Head of caudate nucleus (tissue), 42 donors: ENCODE results near the gene MYCBPAP.

Source experiments
- DNase-seq, 42 donors: peaks; one replicate each; pipeline versions ENCODE4 v3.0.0 to v3.0.0-alpha.2; 2020 to 2021; ENCODE audit warnings: mixed read lengths in 7 of 42
- intact Hi-C: fragments of 100-400 bp; cut with DNase I; formaldehyde crosslinking; loops from one replicate; pipeline ENCODE4 v1.15.0; 2022

The MYCBPAP gene

GRCh38 chr17:50542795-50543774 lies 34.8 kb downstream of the MYCBPAP start:
- intact Hi-C loops = loop anchor here (5.0 kb wide), 3 partner anchors 61 to 154 kb away; no protein-coding TSS in a partner anchor
- DNase-seq = no peak

GRCh38 chr17:50544516-50544915 lies 36.3 kb downstream of the MYCBPAP start:
- intact Hi-C loops = loop anchor here (5.0 kb wide), 3 partner anchors 62 to 153 kb away; no protein-coding TSS in a partner anchor
- no peak for DNase-seq

- no peak for DNase-seq
- intact Hi-C loops = loop anchor here (5.0 kb wide), 1 partner anchor 297 kb away; no protein-coding TSS in a partner anchor
Measured at GRCh38 chr17:50545311-50545710, 37.1 kb downstream of the MYCBPAP start.

GRCh38 chr17:50546701-50547034 lies 38.4 kb downstream of the MYCBPAP start:
- DNase-seq = no peak
- intact Hi-C loops = loop anchor here (5.0 kb wide), 1 partner anchor 296 kb away; no protein-coding TSS in a partner anchor

- DNase-seq = peak; percentile 73 to 94 (median 88)
- intact Hi-C loops = loop anchor here (5.0 kb wide), 1 partner anchor 295 kb away; no protein-coding TSS in a partner anchor
Measured at GRCh38 chr17:50547035-50547735, 38.9 kb downstream of the MYCBPAP start, which contains the start of gene SPATA20. Gene SPATA20, plus strand, starts transcription at chr17:50547174. Its CDS starts 35 bp downstream, at chr17:50547209.

- DNase-seq = no peak
- intact Hi-C loops = loop anchor here (5.0 kb wide), 1 partner anchor 295 kb away; no protein-coding TSS in a partner anchor
Measured at GRCh38 chr17:50547736-50548083, 39.5 kb downstream of the MYCBPAP start.

- intact Hi-C loops = loop anchor here (5.0 kb wide), 1 partner anchor 293 kb away; no protein-coding TSS in a partner anchor
- DNase-seq = no peak
Measured at GRCh38 chr17:50548831-50549230, 40.6 kb downstream of the MYCBPAP start.

- intact Hi-C loops = loop anchor here (5.0 kb wide), 1 partner anchor 293 kb away; no protein-coding TSS in a partner anchor
- DNase-seq = no peak
Measured at GRCh38 chr17:50549256-50549941, 41.2 kb downstream of the MYCBPAP start.

- DNase-seq = no peak
- intact Hi-C loops = loop anchor here (5.0 kb wide), 2 partner anchors 142 to 292 kb away; no protein-coding TSS in a partner anchor
Measured at GRCh38 chr17:50549969-50550368, 41.7 kb downstream of the MYCBPAP start.

- peak; percentile 71 to 91 (median 82) for DNase-seq
- intact Hi-C loops = loop anchor here (5.0 kb wide), 1 partner anchor 141 kb away; no protein-coding TSS in a partner anchor
Measured at GRCh38 chr17:50550661-50551432, 42.6 kb downstream of the MYCBPAP start.

GRCh38 chr17:50551433-50551815 lies 43.2 kb downstream of the MYCBPAP start:
- DNase-seq = no peak
- intact Hi-C loops = loop anchor here (5.0 kb wide), 1 partner anchor 141 kb away; no protein-coding TSS in a partner anchor

- intact Hi-C loops = loop anchor here (5.0 kb wide), 1 partner anchor 140 kb away; no protein-coding TSS in a partner anchor
- no peak for DNase-seq
Measured at GRCh38 chr17:50551884-50552283, 43.6 kb downstream of the MYCBPAP start.

GRCh38 chr17:50554201-50554600 lies 46.0 kb downstream of the MYCBPAP start:
- no peak for DNase-seq
- intact Hi-C loops = loop anchor here (5.0 kb wide), 1 partner anchor 138 kb away; no protein-coding TSS in a partner anchor

- DNase-seq = peak in 15 of 42 donors; percentile 15 to 64 (median 42)
- intact Hi-C loops = no loop called here
Measured at GRCh38 chr17:50556803-50557202, 48.6 kb downstream of the MYCBPAP start.

GRCh38 chr17:50557630-50558029 lies 49.4 kb downstream of the MYCBPAP start:
- intact Hi-C loops = no loop called here
- DNase-seq = no peak

GRCh38 chr17:50558091-50558490 lies 49.9 kb downstream of the MYCBPAP start:
- intact Hi-C loops = no loop called here

GRCh38 chr17:50558581-50558940 lies 50.3 kb downstream of the MYCBPAP start:
- no peak for DNase-seq
- intact Hi-C loops = no loop called here

More at GRCh38 chr17:50558091-50558490, 49.9 kb downstream of the MYCBPAP start:
- DNase-seq = no peak
